CD4-positive, alpha-beta T cell treated with Interleukin-4 for 4 hours (primary cell): ENCODE data around the gene SRR.
A peak's percentile ranks its signal among the peaks of the same experiment; 100 is the strongest.
"Not testable (repeated sequence)": the region's sequence is repeated elsewhere in the genome, so short reads cannot be mapped to it uniquely, and the experiment has no call there.

Experiments used
- DNase-seq: peaks from one replicate; pipeline ENCODE4 v3.0.0-alpha.2; 2020

The SRR gene, protein sequence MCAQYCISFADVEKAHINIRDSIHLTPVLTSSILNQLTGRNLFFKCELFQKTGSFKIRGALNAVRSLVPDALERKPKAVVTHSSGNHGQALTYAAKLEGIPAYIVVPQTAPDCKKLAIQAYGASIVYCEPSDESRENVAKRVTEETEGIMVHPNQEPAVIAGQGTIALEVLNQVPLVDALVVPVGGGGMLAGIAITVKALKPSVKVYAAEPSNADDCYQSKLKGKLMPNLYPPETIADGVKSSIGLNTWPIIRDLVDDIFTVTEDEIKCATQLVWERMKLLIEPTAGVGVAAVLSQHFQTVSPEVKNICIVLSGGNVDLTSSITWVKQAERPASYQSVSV

GRCh38 chr17:2303204-2304188 lies at the start of gene SRR, which contains the start of gene SMG6:
SRR (plus strand) TSS chr17:2303950; CDS start chr17:2315561, 11,611 bp downstream.
SMG6 (minus strand) TSS chr17:2303785; CDS start chr17:2303720, 65 bp downstream.
- peak; percentile 92 for DNase-seq

- not testable (repeated sequence) for DNase-seq
Measured at GRCh38 chr17:2258830-2259229, 44.9 kb upstream of the SRR start.

- peak; percentile 62 for DNase-seq
Measured at GRCh38 chr17:2259769-2260536, 43.8 kb upstream of the SRR start.

- no peak for DNase-seq
Measured at GRCh38 chr17:2262135-2262587, 41.6 kb upstream of the SRR start.

DNA sequence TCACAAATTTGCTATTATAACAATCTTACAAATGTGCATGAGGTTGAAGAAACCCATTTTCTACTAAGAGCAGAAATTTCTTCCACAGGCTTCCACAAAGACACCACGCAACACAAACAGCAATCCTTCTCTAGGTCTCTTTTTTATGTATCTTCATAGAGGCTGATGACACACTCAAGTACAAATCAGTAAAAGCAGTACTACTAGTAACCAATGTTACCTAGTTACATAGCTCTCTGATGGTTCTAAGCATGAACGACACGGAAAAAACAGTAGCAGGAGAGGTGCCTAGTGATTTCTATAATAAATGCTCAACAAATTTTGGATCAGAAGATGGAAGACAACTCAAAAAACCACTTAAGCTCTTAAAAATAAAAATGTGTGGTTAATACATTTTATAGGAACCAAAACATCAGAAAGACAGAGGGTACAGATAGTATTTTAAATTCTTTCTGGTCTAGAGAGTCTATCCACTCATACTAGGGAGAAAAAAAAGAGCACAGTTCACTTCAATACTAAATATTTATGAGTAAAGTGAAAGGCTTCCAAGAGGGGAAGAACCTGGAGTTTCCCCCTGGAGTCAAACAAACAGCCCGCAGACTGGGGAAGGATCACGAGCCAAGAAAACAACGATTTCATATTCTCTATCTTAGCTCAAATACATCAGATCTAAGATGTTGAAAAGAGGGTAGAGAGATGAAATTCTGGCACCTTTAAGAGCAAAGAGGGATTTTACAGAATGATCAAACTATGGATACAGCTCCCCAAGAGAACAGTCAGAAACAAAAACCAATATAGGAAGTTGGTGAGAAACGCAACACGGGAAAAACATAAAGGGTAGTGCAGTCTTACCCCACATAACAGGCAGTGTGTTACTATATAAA lies 40.3 kb upstream of the SRR start:
- DNase-seq = no peak

DNA sequence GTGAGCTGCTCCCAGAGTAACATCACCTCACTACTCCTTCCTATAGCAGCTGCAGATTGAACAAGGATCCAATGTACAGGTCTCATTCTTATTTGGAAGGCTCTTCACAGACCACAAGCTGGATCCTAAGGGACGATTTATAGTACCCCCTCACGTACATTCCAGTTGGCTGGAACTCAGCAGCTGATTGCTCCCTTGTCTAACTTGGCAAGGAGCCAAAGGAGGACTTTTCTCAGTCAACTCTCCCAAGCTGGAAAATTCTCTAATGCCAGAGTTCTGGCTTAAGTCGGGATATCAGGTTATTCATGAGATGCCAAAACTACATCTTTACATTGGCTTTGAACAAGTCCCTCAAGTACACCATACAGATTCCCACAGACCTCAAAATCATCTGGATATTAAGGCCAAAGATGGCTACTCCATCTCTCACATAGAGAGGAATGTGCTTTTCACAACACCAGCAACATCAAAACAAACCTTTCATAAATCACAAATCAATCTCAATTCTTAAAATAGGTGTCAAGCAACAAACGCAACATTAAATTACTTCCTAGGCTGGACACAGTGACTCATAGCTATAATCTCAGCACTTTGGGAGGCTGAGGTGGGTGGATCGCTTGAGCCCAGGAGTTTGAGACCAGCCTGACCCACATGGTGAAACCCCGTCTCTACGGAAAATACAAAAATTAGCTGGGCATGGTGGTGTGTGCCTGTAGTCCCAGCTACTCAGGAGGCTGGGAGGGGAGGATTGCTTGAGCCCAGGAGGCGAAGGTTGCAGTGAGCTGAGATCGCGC lies 39.5 kb upstream of the SRR start:
- DNase-seq = no peak

GRCh38 chr17:2265166-2265565 lies 38.6 kb upstream of the SRR start:
- not testable (repeated sequence) for DNase-seq

DNA sequence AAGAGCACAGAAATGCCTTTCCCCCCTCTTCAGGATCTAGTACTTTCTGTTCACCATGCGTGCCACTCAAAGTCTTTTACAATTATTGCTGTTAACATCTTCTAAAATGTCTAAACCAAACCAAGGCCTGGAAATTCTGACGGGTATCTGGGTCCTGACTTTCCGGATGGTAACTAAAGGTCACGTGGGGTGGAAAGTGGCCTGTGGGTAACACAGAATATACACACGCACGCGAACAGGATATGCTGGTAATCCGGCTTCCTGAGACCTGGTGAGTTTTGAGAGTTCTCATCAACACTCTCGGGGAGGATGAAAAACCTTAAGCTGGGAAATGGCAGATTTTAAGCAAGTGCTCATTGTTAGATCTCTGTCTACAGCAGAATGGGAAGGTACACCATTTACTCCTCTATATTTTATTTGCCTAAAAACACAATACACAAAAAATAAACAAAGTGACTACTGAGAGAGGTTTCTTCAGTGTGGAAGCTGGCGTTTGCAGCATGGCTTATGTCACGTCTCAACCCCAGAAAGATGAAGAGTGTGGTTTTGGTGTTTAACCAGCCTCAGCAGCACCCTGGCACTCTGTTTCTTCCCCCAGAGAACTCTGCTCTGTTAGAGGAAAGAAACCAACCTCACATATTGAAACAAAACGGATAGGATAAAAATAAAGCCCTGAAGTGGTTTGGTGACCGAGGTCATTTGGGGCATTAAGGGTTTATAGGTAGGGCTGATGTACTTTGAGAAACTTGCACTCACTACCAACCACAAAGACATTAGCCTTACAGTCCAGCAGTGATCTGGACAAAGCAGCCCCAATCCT lies 37.5 kb upstream of the SRR start:
- peak; percentile 88 for DNase-seq

DNA sequence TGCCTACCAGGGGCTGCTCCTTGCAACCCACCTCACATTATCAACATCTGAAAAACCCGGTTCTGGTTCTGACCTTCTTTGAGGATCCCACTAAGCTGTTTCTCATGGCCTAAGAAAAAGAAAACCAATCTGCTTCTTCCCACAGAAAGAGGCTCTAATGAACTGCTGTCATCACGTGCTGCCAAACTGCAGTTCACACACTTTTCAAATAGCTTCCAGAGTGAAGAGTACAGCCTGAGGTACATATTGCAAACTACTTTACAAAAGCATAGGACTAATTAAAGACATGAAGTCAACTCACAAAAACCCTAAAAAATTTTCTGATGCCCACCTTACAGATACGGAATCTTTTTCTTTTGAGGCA lies 36.9 kb upstream of the SRR start:
- no peak for DNase-seq

- DNase-seq = no peak
Measured at GRCh38 chr17:2267354-2267753, 36.4 kb upstream of the SRR start.

DNA sequence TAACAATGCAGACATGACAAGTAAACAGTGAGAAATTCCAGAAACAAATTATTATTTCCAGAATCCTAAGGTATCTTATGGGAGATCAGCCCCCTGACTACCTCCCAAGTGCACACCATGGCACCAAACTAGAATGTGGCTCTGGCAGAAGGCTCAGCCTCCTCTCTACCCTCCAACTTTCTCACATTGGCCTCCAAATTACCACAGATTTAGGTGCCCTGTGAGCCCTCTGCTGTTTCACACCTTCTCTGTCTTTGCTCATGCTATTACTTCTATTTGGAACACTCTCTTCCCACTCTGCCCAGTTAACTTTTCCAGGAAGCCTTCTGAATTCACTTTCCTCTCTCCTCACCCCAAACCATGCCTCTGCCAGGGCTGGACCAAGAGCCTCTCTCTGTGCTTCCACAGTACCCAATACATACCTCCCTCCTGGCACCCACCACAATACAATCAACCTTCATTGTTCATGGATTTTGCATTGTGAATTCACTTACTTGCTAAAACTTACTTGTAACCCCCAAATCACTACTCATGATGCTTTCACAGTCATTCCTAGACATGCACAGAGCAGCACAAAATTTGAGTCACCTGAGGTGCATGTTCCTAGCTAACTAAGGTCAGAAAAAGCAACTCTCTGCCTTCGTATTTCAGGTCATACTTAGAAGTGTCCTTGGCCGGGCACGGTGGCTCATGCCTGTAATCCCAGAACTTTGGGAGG lies 31.6 kb upstream of the SRR start:
- no peak for DNase-seq

GRCh38 chr17:2274414-2274813 lies 29.3 kb upstream of the SRR start:
- no peak for DNase-seq

DNA sequence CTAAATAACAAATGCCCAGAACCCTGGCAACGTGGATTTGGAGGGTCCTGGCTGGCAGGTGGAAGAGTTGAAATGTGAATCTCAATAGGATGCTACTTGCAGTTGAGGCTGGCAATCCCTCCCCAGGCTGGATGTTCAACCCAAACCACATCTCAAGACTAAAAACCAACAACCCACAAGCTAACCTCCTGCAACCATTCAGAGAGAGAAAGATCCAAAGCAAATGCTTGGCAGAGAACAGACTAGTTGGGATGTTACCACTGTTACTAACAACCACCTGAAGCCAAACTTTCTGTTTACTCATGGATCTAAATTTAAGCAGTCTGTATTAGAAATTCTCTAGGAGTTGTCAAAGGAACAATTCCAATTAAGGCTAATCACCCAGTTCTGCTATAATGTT lies 28.0 kb upstream of the SRR start:
- no peak for DNase-seq

GRCh38 chr17:2277429-2278170 lies 26.1 kb upstream of the SRR start:
- no peak for DNase-seq

- DNase-seq = no peak
Measured at GRCh38 chr17:2279707-2280106, 24.0 kb upstream of the SRR start.

DNA sequence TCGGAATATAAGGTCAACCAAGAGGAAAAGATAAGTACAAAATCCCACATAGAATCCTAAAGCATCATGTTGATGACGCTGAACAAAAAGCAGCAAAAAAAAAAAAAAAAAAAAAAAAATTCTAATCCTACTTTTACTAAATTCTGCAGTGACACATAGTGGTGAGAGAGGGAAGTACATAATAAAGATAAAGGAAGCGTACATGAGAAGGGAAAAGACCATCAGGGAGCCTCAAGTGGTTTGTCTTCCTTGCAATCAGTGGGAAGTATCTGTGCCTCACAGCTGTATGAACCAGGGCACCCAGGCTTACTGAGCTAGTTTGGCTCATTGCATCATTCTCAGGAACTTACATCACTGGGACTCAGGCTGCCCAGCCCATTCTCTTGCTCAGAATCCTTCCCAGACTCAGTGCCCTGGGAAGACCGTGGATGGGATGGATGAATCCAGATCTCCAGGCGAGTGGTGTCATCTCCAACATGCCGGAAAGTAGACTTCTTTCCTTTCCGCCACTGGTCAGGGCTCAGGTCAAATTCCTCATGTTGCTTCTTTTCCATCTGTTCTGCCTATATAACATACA lies 21.4 kb upstream of the SRR start:
- peak; percentile 65 for DNase-seq

GRCh38 chr17:2283302-2283701 lies 20.4 kb upstream of the SRR start:
- no peak for DNase-seq

GRCh38 chr17:2289878-2290478 lies 13.8 kb upstream of the SRR start:
- no peak for DNase-seq
